ENCODE data around the gene MYH10.

- no peak for TF ChIP-seq CTCF (tag by site-specific recombination; IDR thresholded peaks at IDR 0.05)
- TF ChIP-seq, protein P1, sequence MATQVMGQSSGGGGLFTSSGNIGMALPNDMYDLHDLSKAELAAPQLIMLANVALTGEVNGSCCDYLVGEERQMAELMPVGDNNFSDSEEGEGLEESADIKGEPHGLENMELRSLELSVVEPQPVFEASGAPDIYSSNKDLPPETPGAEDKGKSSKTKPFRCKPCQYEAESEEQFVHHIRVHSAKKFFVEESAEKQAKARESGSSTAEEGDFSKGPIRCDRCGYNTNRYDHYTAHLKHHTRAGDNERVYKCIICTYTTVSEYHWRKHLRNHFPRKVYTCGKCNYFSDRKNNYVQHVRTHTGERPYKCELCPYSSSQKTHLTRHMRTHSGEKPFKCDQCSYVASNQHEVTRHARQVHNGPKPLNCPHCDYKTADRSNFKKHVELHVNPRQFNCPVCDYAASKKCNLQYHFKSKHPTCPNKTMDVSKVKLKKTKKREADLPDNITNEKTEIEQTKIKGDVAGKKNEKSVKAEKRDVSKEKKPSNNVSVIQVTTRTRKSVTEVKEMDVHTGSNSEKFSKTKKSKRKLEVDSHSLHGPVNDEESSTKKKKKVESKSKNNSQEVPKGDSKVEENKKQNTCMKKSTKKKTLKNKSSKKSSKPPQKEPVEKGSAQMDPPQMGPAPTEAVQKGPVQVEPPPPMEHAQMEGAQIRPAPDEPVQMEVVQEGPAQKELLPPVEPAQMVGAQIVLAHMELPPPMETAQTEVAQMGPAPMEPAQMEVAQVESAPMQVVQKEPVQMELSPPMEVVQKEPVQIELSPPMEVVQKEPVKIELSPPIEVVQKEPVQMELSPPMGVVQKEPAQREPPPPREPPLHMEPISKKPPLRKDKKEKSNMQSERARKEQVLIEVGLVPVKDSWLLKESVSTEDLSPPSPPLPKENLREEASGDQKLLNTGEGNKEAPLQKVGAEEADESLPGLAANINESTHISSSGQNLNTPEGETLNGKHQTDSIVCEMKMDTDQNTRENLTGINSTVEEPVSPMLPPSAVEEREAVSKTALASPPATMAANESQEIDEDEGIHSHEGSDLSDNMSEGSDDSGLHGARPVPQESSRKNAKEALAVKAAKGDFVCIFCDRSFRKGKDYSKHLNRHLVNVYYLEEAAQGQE (tag by site-specific recombination; IDR thresholded peaks at IDR 0.05): no peak
- no peak for TF ChIP-seq ZNF654 (tag by site-specific recombination; IDR thresholded peaks at IDR 0.05; ENCODE audit: low read depth)
- no peak for TF ChIP-seq ZNF292 (tag by site-specific recombination; IDR thresholded peaks at IDR 0.05; ENCODE audit: borderline replicate concordance, low read depth)
- TF ChIP-seq RBAK (tag by site-specific recombination; IDR thresholded peaks at IDR 0.05): no peak
Measured at GRCh38 chr17:8435245-8436168, 195.0 kb downstream of the MYH10 start, which contains the start of gene NDEL1.
